Ishikawa (cell line): Measurements from ENCODE around the gene NTSR1.

Experiments used
- CEBPB ChIP-seq: IDR thresholded peaks from 2 replicates; pipeline ENCODE4 v1.6.1; 2012
- CREB1 ChIP-seq: IDR thresholded peaks from 2 replicates; pipeline ENCODE4 v1.6.1; 2012; ENCODE audit warnings: low read depth
- EGR1 ChIP-seq: IDR thresholded peaks from 2 replicates; pipeline ENCODE4 v1.6.1; 2012
- EP300 ChIP-seq: IDR thresholded peaks from 2 replicates; pipeline ENCODE4 v1.6.1; 2012; ENCODE audit warnings: borderline replicate concordance
- FOXM1 ChIP-seq: IDR thresholded peaks from 2 replicates; pipeline ENCODE4 v1.6.1; 2012; ENCODE audit warnings: low read depth, borderline replicate concordance
- NFIC ChIP-seq: IDR thresholded peaks from 2 replicates; pipeline ENCODE4 v1.6.1; 2012
- RAD21 ChIP-seq: IDR thresholded peaks from 2 replicates; pipeline ENCODE4 v1.6.1; 2012; ENCODE audit warnings: low read depth
- TAF1 ChIP-seq: IDR thresholded peaks from 2 replicates; pipeline ENCODE4 v1.6.1; 2012; ENCODE audit warnings: low read depth, mild to moderate bottlenecking
- TCF12 ChIP-seq: IDR thresholded peaks from 2 replicates; pipeline ENCODE4 v1.6.1; 2012; ENCODE audit warnings: low read depth
- TEAD4 ChIP-seq: IDR thresholded peaks from 2 replicates; pipeline ENCODE4 v1.6.1; 2012
- YY1 ChIP-seq: IDR thresholded peaks from 2 replicates; pipeline ENCODE4 v1.6.1; 2012; ENCODE audit warnings: low read depth
- ZBTB7A ChIP-seq: IDR thresholded peaks from 2 replicates; pipeline ENCODE4 v1.6.1; 2012; ENCODE audit warnings: low read depth
- TF ChIP-seq, protein P1 (sequence below): IDR thresholded peaks from 2 replicates; pipeline ENCODE4 v1.6.1; 2012
- TF ChIP-seq, protein P2 (sequence below): IDR thresholded peaks from 2 replicates; pipeline ENCODE4 v1.6.1; 2012
- TF ChIP-seq, protein P3 (sequence below): IDR thresholded peaks from 2 replicates; pipeline ENCODE4 v1.6.1; 2012; ENCODE audit warnings: low read depth, mild to moderate bottlenecking

NTSR1 gene

DNA sequence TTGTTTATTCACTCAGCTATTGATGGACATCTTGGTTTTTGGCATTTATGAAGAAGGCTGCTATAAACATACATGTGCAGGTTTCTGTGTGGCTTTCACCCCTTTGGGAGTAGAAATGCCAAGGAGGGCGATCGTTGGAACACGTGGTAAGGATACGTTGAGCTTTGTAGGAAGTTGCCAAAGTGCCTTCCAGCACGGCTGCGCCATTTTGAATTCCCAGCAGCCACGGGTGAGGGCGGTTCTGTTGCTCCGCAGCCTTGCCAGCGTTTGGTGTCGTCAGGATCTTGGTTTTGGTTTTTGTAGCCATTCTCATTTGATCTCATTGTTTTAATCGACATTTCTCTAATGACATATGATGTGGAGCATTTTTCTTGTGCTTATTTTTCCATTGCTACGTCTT is 21.8 kb downstream of the NTSR1 start:
- no peak for TF ChIP-seq YY1
- TF ChIP-seq, protein P1, sequence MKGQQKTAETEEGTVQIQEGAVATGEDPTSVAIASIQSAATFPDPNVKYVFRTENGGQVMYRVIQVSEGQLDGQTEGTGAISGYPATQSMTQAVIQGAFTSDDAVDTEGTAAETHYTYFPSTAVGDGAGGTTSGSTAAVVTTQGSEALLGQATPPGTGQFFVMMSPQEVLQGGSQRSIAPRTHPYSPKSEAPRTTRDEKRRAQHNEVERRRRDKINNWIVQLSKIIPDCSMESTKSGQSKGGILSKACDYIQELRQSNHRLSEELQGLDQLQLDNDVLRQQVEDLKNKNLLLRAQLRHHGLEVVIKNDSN: no peak
- no peak for TF ChIP-seq ZBTB7A
- TF ChIP-seq CEBPB: no peak
- no peak for TF ChIP-seq TEAD4
- TF ChIP-seq CREB1: no peak
- TF ChIP-seq EGR1: no peak
- TF ChIP-seq RAD21: no peak
- TF ChIP-seq, protein P2, sequence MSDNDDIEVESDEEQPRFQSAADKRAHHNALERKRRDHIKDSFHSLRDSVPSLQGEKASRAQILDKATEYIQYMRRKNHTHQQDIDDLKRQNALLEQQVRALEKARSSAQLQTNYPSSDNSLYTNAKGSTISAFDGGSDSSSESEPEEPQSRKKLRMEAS: no peak
- TF ChIP-seq FOXM1: no peak
- no peak for TF ChIP-seq TAF1
- no peak for TF ChIP-seq EP300
- TF ChIP-seq NFIC: no peak
- TF ChIP-seq, protein P3, sequence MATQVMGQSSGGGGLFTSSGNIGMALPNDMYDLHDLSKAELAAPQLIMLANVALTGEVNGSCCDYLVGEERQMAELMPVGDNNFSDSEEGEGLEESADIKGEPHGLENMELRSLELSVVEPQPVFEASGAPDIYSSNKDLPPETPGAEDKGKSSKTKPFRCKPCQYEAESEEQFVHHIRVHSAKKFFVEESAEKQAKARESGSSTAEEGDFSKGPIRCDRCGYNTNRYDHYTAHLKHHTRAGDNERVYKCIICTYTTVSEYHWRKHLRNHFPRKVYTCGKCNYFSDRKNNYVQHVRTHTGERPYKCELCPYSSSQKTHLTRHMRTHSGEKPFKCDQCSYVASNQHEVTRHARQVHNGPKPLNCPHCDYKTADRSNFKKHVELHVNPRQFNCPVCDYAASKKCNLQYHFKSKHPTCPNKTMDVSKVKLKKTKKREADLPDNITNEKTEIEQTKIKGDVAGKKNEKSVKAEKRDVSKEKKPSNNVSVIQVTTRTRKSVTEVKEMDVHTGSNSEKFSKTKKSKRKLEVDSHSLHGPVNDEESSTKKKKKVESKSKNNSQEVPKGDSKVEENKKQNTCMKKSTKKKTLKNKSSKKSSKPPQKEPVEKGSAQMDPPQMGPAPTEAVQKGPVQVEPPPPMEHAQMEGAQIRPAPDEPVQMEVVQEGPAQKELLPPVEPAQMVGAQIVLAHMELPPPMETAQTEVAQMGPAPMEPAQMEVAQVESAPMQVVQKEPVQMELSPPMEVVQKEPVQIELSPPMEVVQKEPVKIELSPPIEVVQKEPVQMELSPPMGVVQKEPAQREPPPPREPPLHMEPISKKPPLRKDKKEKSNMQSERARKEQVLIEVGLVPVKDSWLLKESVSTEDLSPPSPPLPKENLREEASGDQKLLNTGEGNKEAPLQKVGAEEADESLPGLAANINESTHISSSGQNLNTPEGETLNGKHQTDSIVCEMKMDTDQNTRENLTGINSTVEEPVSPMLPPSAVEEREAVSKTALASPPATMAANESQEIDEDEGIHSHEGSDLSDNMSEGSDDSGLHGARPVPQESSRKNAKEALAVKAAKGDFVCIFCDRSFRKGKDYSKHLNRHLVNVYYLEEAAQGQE: no peak

DNA sequence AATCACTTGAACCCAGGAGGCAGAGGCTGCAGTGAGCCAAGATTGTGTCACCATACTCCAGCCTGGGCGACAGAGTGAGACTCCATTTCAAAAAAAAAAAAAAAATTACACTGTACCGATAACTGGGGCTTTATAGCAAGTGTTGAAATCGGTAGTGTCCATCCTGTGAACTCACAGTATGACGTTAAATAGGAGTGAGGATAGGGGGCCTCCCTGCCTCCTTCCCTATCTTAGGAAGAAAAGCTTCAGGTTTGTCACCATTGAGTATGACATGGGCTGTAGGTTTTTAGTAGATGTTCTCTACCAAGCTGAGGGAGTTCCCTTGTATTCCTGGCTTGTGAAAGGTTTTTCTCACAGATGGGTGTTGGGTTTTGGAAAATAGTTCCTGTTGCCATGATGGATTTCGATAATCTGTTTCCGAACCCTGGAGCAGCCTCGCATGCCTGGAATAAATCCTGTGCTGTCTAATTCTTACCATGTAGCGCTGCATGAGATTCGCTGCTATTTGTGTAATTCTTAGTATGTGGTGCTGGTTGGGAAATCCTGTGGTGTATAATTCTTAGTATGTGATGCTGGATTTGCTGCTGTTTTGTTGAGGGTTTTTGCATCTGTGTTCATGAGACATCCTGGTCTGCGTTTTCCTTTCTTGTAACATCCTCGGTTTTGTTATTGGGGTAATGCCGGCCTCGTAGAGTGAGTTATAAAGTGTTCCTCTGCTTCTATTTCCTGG is 23.6 kb downstream of the NTSR1 start:
- no peak for TF ChIP-seq RAD21
- TF ChIP-seq ZBTB7A: no peak
- TF ChIP-seq, protein P2: no peak
- TF ChIP-seq, protein P3: no peak
- no peak for TF ChIP-seq TEAD4
- no peak for TF ChIP-seq CREB1

DNA sequence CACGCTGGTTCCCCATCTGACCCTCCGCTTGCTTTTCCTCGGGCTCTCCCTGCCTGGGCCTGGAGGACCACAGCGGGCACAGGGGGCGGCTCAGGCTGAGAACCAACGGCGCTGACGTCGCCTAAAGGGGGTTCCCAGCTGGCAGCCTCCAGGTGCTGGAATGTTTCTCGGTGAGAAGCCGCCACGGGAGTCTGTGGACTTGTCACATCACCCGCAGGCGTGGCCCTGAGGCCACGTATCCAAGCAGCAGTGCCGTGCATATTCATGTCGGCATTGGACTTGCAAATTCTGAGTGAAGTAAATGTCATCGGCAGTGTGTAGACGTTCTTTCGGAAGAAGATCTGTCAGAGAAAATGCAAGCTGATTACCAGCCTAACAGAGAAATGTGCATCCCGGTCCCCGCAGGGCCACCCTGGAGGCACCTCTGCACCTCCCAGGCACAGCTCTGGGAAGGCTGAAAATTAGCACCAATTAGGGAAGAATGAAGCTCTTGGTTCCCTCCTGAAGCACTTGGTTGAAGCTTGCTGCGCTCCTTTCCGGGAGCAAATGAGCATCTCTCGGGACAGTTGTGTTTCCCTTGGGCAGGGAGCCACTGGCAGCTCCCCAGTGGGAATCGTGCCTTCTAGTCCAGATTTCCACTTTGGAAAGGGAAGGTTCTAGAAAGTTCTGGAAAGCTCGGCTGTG is 24.3 kb downstream of the NTSR1 start:
- TF ChIP-seq NFIC (no peak), TCF12 (no peak), CEBPB (no peak), FOXM1 (no peak), ZBTB7A (no peak), CREB1 (no peak), TAF1 (no peak), EGR1 (no peak), YY1 (no peak), EP300 (no peak), TEAD4 (no peak), RAD21 (no peak)
- TF ChIP-seq, protein P3: no peak
- TF ChIP-seq, protein P1: no peak

DNA sequence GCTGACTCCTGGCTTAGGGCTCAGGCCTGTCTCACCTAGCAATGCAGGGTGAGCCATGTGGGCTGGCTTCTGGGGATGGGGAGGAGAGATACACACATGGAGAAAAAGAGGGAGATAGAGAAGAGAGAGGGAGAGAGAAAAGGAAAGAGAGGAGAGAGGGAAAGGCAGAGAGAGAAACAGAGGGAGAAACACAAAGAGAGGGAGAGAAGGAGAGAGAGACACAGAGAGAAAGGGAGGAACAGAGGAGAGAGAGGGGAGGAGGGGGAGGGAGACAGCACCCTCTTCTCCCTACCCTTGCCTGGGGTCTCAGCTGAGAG is 24.8 kb downstream of the NTSR1 start:
- TF ChIP-seq CEBPB: no peak
- TF ChIP-seq RAD21: no peak
- TF ChIP-seq, protein P1: no peak
- no peak for TF ChIP-seq EP300
- TF ChIP-seq YY1: no peak
- TF ChIP-seq, protein P2: no peak
- TF ChIP-seq TEAD4: no peak
- TF ChIP-seq TAF1: no peak
- no peak for TF ChIP-seq NFIC
- TF ChIP-seq CREB1: no peak
